HG03045 (cell line): Measurements from ENCODE around the gene GALNTL6.

Source experiments
- ATAC-seq: cut with Tn5 transposase; IDR thresholded peaks from one replicate; pipeline ENCODE4 v1.9.1; 2021; ENCODE audit warnings: mild to moderate bottlenecking, moderate library complexity; ENCODE audit not compliant: unreplicated experiment

Gene GALNTL6

GRCh38 chr4:172650758-172651530 is 837.7 kb downstream of the GALNTL6 start:
- ATAC-seq = no peak

GRCh38 chr4:172651961-172652360 is 838.8 kb downstream of the GALNTL6 start:
- no peak for ATAC-seq

- ATAC-seq = no peak
These were observed 839.2 kb downstream of the GALNTL6 start for GRCh38 chr4:172652369-172652768.

GRCh38 chr4:172653676-172654075 is 840.5 kb downstream of the GALNTL6 start:
- no peak for ATAC-seq

GRCh38 chr4:172654457-172654856 is 841.3 kb downstream of the GALNTL6 start:
- no peak for ATAC-seq

- no peak for ATAC-seq
These were observed 842.9 kb downstream of the GALNTL6 start for GRCh38 chr4:172656055-172656454.

GRCh38 chr4:172657081-172657480 is 843.9 kb downstream of the GALNTL6 start:
- ATAC-seq = no peak

GRCh38 chr4:172660251-172660650 is 847.0 kb downstream of the GALNTL6 start:
- no peak for ATAC-seq

GRCh38 chr4:172662113-172662512 is 848.9 kb downstream of the GALNTL6 start:
- no peak for ATAC-seq

- no peak for ATAC-seq
These were observed 853.6 kb downstream of the GALNTL6 start for GRCh38 chr4:172666711-172667368.

GRCh38 chr4:172674811-172675210 is 861.6 kb downstream of the GALNTL6 start:
- no peak for ATAC-seq

GRCh38 chr4:172675232-172675631 is 862.0 kb downstream of the GALNTL6 start:
- no peak for ATAC-seq

- no peak for ATAC-seq
These were observed 867.5 kb downstream of the GALNTL6 start for GRCh38 chr4:172680691-172681090.

GRCh38 chr4:172683021-172683420 is 869.8 kb downstream of the GALNTL6 start:
- no peak for ATAC-seq

GRCh38 chr4:172686021-172686420 is 872.8 kb downstream of the GALNTL6 start:
- ATAC-seq = no peak

- ATAC-seq = no peak
These were observed 875.3 kb downstream of the GALNTL6 start for GRCh38 chr4:172688534-172688933.

GRCh38 chr4:172691552-172691951 is 878.3 kb downstream of the GALNTL6 start:
- ATAC-seq = no peak

- ATAC-seq = no peak
These were observed 879.5 kb downstream of the GALNTL6 start for GRCh38 chr4:172692701-172693100.

- no peak for ATAC-seq
These were observed 885.1 kb downstream of the GALNTL6 start for GRCh38 chr4:172698256-172698655.

- no peak for ATAC-seq
These were observed 892.4 kb downstream of the GALNTL6 start for GRCh38 chr4:172705565-172705964.

GRCh38 chr4:172706000-172706399 is 892.8 kb downstream of the GALNTL6 start:
- no peak for ATAC-seq

- ATAC-seq = no peak
These were observed 894.4 kb downstream of the GALNTL6 start for GRCh38 chr4:172707622-172708021.
